Fibroblast of lung (primary cell): Measurements from ENCODE around the gene NEGR1. TPM values are rescaled to one million over a fixed set of nuclear protein-coding genes. Genes with fewer than 3 reads are reported as not detected.

Experiments used
- DNase-seq, 2 donors: peaks; one replicate each; pipeline versions ENCODE4 v3.0.0 to v3.0.0-alpha.2; 2010; ENCODE audit warnings: low read depth in 2 of 2
- H2AFZ ChIP-seq: 2 replicates; pipeline ENCODE4 v1.5.1; 2012; ENCODE audit warnings: low read length, control low read depth, inconsistent platforms
- H3K27ac ChIP-seq: 2 replicates; pipeline ENCODE4 v1.5.1; 2011; ENCODE audit warnings: low read length, control low read depth; ENCODE audit not compliant: insufficient read depth
- H3K27me3 ChIP-seq: 2 replicates; pipeline ENCODE4 v1.5.1; 2011; ENCODE audit warnings: mild to moderate bottlenecking, low read length; ENCODE audit not compliant: control insufficient read depth, insufficient read depth
- H3K36me3 ChIP-seq: 2 replicates; pipeline ENCODE4 v1.5.1; 2011; ENCODE audit warnings: low read length; ENCODE audit not compliant: control insufficient read depth, insufficient read depth
- H3K4me1 ChIP-seq: 2 replicates; pipeline ENCODE4 v1.5.1; 2011; ENCODE audit warnings: low read length; ENCODE audit not compliant: control insufficient read depth, insufficient read depth; ENCODE audit errors: extremely low read depth
- H3K4me2 ChIP-seq: 2 replicates; pipeline ENCODE4 v1.5.1; 2011; ENCODE audit warnings: low read length, control low read depth; ENCODE audit not compliant: insufficient read depth; ENCODE audit errors: extremely low read depth
- H3K4me3 ChIP-seq, 4 experiments: fragments of 200-600 bp in 1 of 4; sonication (generic) in 1 of 4; replicated peaks in 1 of 4; 2 replicates each; pipeline ENCODE4 v1.5.1; 2011 to 2016; ENCODE audit warnings: low read length in 4 of 4, low read depth in 3 of 4, mild to moderate bottlenecking in 3 of 4, control low read depth in 2 of 4, inconsistent platforms in 1 of 4, mixed read lengths in 1 of 4; ENCODE audit not compliant: insufficient read depth in 1 of 4; ENCODE audit errors: control extremely low read depth in 1 of 4
- H3K79me2 ChIP-seq: 2 replicates; pipeline ENCODE4 v1.5.1; 2012; ENCODE audit warnings: mild to moderate bottlenecking, low read length, inconsistent platforms; ENCODE audit not compliant: control insufficient read depth, insufficient read depth
- H3K9ac ChIP-seq: 2 replicates; pipeline ENCODE4 v1.5.1; 2011; ENCODE audit warnings: mild to moderate bottlenecking, low read length, control low read depth; ENCODE audit not compliant: insufficient read depth
- H3K9me3 ChIP-seq: 2 replicates; pipeline ENCODE4 v1.5.1; 2012; ENCODE audit warnings: low read depth, low read length; ENCODE audit not compliant: control insufficient read depth, insufficient read depth
- H4K20me1 ChIP-seq: 2 replicates; pipeline ENCODE4 v1.5.1; 2011; ENCODE audit warnings: low read length; ENCODE audit not compliant: control insufficient read depth, insufficient read depth; ENCODE audit errors: extremely low read depth
- EZH2 ChIP-seq: IDR thresholded peaks from 2 replicates; pipeline ENCODE4 v1.5.1; 2012; ENCODE audit warnings: low read length, control low read depth, mild to moderate bottlenecking; ENCODE audit errors: missing control alignments
- polyA plus RNA-seq, 2 donors: library from polyadenylated mRNA; depleted of rRNA in 1 of 2; stranded (reverse) in 1 of 2; unstranded in 1 of 2; fragments of >200 nt; gene quantifications; 2 replicates each; pipeline ENCODE4 v1.2.1, GENCODE V29; 2011 to 2012; ENCODE audit warnings: missing spikeins in 1 of 2
- total RNA-seq: library from RNA; depleted of rRNA; stranded (reverse); fragments of >200 nt; gene quantifications from 2 replicates; pipeline ENCODE4 v1.2.1, GENCODE V29; 2014
- TF ChIP-seq, protein P1 (sequence below), 2 donors: IDR thresholded peaks in 1 of 2; conservative IDR thresholded peaks in 1 of 2; 1 replicate in 1 of 2; 2 replicates in 1 of 2; pipeline ENCODE4 v1.5.1; 2011 to 2012; ENCODE audit warnings: low read length in 2 of 2, control low read depth in 1 of 2, inconsistent platforms in 1 of 2, low read depth in 1 of 2, mild to moderate bottlenecking in 1 of 2

Gene NEGR1
- total and polyA plus RNA-seq, 2 donors (not counting 1 experiment from before 2014, with no cell fraction given): 3.1 to 9.4 TPM

DNA sequence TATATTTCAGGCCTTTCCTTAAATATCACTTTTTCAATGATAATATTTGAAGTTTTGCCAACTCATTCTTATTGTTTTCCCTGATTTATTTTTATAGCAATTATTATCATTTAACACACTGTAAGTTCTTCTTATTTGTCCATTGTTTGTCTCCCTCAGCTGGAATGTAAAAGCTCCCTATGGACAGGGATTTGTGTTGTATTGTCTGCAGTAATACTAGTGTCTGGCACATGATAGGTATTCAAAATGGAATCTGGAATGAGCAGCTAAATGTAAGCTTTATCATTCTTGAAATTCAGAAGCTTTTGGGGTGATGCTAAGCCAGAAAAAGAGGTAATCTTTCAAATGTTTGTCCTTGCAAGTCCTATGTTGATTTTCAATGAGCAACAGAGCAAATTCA, 112.1 kb downstream of the NEGR1 start:
- Histone ChIP-seq H2AFZ (no peak overlapping the region), H3K9ac (no peak overlapping the region), H3K4me1 (no peaks in the 10 kb centered on the region), H3K27ac (no peak overlapping the region), H4K20me1 (no peaks in the 10 kb centered on the region), H3K27me3 (no peaks in the 10 kb centered on the region), H3K9me3 (no peaks in the 10 kb centered on the region), H3K4me3 (no peak overlapping the region), H3K36me3 (no peaks in the 10 kb centered on the region), H3K4me2 (no peak overlapping the region), H3K79me2 (no peaks in the 10 kb centered on the region)
- DNase-seq: no peak
- TF ChIP-seq, protein P1, sequence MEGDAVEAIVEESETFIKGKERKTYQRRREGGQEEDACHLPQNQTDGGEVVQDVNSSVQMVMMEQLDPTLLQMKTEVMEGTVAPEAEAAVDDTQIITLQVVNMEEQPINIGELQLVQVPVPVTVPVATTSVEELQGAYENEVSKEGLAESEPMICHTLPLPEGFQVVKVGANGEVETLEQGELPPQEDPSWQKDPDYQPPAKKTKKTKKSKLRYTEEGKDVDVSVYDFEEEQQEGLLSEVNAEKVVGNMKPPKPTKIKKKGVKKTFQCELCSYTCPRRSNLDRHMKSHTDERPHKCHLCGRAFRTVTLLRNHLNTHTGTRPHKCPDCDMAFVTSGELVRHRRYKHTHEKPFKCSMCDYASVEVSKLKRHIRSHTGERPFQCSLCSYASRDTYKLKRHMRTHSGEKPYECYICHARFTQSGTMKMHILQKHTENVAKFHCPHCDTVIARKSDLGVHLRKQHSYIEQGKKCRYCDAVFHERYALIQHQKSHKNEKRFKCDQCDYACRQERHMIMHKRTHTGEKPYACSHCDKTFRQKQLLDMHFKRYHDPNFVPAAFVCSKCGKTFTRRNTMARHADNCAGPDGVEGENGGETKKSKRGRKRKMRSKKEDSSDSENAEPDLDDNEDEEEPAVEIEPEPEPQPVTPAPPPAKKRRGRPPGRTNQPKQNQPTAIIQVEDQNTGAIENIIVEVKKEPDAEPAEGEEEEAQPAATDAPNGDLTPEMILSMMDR (conservative IDR thresholded peaks at IDR 0.05 in 1 of 2, IDR thresholded peaks at IDR 0.05 in 1 of 2; ENCODE audit: low read depth in 1 of 2, low read length in 2 of 2): no peak
- TF ChIP-seq EZH2: no peak

DNA sequence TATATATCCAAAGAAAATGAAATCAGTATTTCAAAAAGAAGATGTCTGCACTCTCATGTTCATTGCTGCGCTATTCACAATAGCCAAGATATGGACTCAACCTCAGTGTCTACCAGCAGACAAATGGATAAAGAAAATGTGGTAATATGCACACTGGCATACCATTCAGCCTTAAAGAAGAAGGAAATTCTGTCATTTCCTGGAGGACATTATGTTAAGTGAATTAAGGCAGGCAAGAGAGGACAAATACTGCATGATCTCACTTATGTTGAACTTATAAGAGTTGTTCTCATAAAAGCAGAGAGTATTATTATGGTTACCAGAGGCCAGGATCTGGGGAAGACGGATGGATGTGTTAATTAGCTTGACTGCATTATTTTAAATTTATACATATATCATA, 115.9 kb downstream of the NEGR1 start:
- H3K9ac ChIP-seq: no peak overlapping the region
- no peak for TF ChIP-seq EZH2
- TF ChIP-seq, protein P1 (conservative IDR thresholded peaks at IDR 0.05 in 1 of 2, IDR thresholded peaks at IDR 0.05 in 1 of 2; ENCODE audit: low read depth in 1 of 2, low read length in 2 of 2): no peak
- no peaks in the 10 kb centered on the region for H3K36me3 ChIP-seq
- no peaks in the 10 kb centered on the region for H3K79me2 ChIP-seq
- no peaks in the 10 kb centered on the region for H3K4me1 ChIP-seq
- no peaks in the 10 kb centered on the region for H3K27me3 ChIP-seq
- H4K20me1 ChIP-seq: no peaks in the 10 kb centered on the region
- no peak overlapping the region for H3K4me2 ChIP-seq
- H2AFZ ChIP-seq: no peak overlapping the region
- no peak for DNase-seq
- H3K9me3 ChIP-seq: no peaks in the 10 kb centered on the region
- H3K27ac ChIP-seq: no peak overlapping the region
- H3K4me3 ChIP-seq: no peak overlapping the region

DNA sequence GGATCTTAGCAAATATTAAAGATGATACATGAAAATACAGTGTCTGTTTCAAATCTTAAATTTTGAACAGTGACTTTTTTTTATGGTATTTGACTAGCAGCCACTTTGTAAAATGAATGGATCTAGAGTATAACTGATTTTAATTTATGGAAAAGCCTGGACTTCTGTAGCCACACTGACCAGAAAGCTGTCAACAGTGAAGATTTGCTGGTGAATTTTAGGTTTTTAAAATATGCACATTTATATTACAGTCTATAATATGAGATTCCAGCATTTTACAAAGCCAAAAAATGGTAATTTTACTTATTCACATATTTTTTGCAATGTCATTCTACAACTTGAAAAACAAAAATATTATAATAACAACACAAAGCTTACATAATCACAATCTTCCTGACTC, 131.8 kb downstream of the NEGR1 start:
- Histone ChIP-seq H3K36me3 (no peaks in the 10 kb centered on the region), H3K4me1 (no peaks in the 10 kb centered on the region), H4K20me1 (no peaks in the 10 kb centered on the region), H3K27me3 (no peaks in the 10 kb centered on the region), H3K79me2 (no peaks in the 10 kb centered on the region), H3K4me3 (no peak overlapping the region), H2AFZ (no peak overlapping the region), H3K4me2 (no peak overlapping the region), H3K27ac (no peak overlapping the region), H3K9me3 (no peaks in the 10 kb centered on the region), H3K9ac (no peak overlapping the region)
- TF ChIP-seq, protein P1 (conservative IDR thresholded peaks at IDR 0.05 in 1 of 2, IDR thresholded peaks at IDR 0.05 in 1 of 2; ENCODE audit: low read depth in 1 of 2, low read length in 2 of 2): no peak
- no peak for TF ChIP-seq EZH2
- DNase-seq: no peak
